HG03469 (cell line): ENCODE data around the gene DOP1B.
"Not testable (repeated sequence)": the region's sequence is repeated elsewhere in the genome, so short reads cannot be mapped to it uniquely, and the experiment has no call there.

ENCODE experiments used
- ATAC-seq: cut with Tn5 transposase; IDR thresholded peaks from one replicate; pipeline ENCODE4 v1.9.1; 2021; ENCODE audit warnings: mild to moderate bottlenecking, moderate library complexity, moderate number of reproducible peaks; ENCODE audit not compliant: unreplicated experiment

DOP1B gene

DNA sequence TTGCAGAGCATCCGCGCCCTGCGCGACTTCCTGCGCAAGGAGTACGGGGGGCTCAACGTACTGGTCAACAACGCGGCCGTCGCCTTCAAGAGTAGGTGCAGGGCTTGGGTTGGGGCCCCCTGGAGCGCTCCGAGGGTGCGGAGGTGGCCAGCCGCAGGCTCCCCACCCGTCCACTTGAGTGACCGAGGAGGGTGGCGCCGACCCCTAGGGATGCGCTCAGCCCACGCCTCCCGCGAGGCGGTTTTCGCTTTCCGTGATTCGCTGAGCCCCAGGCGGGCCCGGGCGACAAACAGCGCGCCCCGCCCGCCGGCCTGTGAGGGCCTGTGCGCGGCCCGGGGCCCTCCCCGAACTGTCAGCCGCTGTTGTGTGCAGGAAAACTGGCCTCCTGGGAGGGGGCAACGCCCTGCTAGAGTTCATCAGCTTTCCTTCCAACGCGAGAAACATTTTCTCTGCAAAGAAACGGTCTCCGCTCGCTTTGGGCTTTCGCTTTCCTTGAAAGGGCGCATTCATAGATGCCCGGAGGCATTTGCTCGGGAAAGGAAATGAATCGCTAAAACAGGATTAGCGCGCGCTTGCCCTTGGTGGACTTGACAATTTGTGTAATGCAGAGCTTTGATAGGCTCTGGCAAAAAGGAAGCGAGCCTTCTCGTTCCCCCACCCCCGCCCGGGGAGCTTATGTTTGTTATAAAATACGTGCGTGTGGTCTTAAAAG lies 21.1 kb upstream of the DOP1B start:
- ATAC-seq, result no peak

DNA sequence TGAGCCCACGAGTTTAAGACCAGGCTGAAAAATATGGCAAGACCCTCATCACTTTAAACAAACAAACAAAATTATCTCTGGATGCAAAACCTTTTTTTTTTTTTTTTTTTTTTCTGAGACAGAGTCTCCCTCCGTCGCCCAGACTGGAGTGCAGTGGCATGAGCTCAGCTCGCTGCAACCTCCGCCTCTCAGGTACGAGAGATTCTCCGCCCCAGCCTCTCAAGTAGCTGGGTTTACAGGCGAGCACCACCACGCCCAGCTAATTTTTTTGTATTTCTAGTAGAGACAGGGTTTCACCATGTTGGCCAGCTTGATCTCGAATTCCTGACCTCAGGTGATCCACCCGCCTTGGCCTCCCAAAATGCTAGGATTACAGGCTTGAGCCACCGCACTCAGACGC lies 16.8 kb upstream of the DOP1B start:
- not testable (repeated sequence) for ATAC-seq

DNA sequence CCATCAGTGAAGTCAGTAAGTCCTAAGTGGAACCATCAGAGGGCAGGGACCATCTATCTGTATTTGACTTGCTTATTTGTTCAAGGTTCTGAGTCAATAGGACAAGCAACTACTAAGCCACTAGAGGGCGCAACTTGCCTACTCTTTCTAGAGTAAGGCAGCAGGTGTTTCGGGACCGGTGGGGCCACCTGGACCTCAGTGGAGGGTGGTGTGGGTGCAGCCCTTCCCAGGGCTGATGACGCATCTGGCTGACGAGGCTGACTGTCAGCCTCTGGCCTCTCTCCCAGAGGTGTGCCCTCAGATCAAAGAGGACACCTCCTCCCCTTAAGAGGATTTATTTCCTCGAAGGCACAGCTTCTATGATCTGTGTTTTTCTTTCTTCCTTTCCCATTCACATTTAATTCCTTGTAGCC lies 15.1 kb upstream of the DOP1B start:
- peak; percentile 62 for ATAC-seq

DNA sequence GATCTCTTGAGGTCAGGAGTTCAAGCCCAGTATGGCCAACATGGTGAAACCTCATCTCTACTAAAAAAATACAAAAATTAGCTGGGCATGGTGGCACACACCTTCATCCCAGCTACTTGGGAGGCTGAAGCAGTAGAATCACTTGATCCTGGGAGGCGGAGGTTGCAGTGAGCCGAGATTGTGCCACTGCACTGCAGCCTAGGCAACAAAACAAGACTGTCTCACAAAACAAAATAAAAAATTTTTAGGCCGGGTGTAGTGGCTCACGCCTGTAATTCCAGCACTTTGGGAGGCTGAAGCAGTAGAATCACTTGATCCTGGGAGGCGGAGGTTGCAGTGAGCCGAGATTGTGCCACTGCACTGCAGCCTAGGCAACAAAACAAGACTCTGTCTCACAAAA lies 12.4 kb upstream of the DOP1B start:
- ATAC-seq, result not testable (repeated sequence)

DNA sequence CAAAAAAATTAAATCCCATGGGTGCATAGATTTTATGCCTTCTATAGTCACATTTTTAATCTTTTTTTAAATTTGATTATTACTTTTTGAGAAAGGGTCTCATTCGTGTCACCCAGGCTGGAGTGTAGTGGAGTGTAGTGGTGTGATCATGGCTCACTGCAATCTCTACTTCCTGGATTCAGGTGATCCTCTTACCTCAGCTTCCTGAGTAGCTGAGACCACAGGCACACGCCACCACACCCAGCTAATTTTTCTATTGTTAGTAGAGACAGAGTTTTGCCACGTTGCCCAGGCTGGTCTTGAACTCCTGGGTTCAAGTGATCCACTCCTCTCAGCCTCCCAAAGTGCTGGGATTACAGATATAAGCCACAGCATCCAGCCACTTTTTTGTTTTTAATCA lies 11.4 kb upstream of the DOP1B start:
- ATAC-seq, result no peak

DNA sequence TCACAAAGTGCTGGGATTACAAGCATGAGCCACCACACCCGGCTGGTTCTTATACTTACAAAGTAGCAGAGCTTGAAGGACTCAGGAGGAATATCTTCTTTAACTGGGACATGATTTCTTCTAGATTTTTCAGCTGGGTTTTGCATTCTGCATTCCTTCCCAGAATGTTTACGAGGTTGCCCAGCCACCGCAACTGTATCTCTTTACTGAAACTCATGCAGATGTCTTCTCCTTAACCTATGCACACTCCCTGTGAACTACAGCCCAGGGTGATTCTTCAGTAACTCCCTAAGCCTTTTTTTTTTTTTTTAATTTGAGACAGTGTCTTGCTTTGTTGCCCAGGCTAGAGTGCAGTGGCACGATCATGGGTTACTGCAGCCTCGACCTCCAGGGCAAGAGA lies 8.7 kb upstream of the DOP1B start:
- no peak for ATAC-seq

DNA sequence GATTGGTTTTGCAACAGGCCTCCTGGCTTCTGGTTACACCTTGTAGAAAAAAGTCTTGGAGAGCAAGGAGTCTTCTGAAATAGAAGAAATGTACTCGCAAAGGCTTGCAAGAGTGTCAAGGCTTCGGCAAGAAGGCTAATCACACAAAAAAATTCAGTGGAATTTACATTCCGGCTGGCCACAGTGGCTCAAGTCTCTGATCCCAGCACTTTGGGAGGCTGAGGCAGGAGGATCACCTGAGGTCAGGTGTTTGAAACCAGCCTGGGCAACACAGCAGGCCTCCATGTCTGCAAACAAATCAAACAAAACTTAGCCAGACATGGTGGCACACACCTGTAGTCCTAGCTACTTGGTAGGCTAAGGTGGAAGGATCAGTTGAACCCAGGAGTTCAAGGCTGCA lies 7.7 kb upstream of the DOP1B start:
- ATAC-seq, result no peak

DNA sequence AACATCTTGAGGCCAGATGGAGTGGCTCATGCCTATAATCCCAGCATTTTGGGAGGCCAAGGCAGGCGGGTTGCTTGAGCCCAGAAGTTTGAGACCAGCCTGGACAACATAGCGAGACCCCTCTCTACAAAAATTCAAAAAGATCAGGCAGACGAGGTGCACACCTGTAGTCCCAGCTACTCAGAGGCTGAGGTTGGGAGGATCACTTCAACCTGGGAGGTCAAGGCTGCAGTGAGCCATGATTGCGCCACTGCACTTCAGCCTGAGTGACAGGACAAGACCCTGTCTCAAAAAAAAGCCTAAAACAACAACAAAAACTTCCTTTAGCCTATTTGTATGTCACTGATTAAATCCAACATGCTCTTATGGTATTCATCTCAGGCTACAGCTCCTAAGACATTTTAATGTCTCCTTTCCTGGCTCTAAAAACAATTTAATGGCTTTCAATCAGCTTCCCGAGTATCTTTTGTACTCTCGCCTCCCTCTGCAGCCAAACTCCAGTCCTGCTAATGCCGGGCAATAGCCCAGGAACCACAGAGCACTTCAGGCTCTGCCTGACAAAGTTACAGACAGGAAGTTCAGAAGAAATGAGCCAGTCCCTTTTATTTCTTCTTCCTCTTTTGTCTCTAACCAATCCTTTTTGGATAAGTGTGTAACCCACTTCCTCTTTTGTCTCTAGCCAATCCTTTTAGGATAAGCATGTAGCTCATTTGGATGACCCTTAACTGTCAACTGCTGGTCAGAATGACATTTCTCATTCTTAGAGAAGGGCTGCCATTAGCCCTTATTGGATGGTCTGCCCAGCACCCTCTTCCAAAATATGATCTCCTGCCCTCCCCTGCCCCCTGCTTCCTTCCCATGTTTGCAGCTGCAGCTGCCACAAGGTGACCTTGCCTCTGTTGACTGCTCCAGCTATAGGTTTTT lies 6.6 kb upstream of the DOP1B start:
- peak; percentile 63 for ATAC-seq

DNA sequence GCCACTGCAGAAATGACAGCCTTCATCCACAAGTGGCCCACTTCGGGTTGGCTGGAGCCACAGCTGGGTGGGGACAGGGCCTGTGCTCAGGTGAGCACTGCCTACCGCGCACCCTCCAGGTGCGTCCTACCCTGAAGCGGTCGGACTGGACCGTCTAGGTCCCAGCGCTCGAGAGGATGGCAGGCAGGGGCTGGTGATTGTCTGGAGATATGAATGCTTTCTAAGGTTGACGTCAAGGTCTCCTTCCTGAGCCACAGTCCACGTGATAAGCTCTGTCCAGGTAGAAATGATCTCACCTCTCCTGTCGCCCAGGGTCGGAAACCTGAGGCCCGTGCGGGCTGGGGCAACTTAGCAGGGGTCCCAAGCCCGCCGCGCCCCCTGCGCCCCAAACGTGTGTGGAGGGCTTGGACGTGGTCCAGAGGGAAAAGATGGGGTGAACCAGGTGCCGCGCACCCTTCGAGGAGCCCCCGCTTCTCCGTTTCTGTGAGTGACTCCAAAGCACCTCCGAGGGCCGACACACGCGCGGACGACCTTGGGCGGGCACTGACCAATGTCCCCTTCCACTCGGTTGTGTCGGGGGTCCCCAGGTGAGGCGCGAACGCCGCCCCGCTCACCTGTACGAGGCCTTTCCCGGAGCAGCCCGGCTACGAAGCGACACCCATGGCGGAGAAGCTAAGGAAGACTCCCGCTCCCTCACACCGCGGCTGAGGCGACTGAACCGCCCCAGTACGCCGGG lies 853 bp upstream of the DOP1B start:
- ATAC-seq, result no peak

DNA sequence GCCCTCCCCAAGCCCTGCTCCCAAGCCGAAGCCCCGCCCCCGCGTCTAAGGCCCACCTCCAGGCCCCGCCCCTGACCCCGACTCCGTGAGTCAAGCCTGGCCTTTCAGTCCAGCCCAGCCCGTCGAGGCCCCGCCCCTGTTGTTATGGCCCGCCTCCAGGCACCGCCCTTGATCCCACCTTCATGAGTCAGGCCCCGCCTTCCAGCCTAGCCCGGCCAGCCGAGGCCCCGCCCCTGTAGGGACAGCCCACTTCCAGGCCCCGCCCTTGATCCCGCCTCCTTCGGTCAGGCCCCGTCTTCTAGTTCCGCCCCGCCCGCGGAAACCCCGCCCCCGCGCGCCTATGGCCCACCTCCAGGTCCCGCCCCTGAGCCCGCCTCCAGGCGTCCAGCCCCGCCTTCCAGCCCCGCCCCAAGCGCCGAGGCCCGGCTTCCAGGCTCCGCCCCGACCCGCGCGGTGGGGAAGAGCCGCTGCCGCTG lies 247 bp upstream of the DOP1B start:
- ATAC-seq, result peak; percentile 75

DNA sequence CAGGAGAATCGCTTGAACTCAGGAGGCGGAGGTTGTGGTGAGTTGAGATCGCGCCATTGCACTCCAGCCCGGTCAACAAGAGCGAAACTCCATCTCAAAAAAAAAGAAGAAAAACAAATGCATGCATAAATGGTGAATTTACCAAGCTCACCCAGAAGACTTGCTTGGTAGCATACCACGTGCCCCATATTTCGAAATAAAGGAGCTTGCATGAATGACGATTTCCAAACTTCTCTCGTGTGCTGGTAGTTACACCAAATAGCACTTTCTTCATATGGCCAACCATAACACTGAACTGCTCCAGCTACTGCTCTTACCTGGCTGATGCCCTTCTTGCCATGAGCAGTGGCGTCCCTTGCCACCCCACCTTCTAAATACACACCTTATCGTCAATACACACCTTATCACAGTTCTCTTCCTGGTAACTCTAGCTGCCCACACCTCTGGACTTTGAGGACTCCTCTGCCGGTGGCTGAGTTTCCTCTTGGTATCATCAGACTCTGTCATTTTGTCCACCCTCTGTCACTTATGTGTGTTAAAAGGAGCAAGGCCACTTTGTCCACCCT lies 2.8 kb downstream of the DOP1B start:
- ATAC-seq, result no peak

DNA sequence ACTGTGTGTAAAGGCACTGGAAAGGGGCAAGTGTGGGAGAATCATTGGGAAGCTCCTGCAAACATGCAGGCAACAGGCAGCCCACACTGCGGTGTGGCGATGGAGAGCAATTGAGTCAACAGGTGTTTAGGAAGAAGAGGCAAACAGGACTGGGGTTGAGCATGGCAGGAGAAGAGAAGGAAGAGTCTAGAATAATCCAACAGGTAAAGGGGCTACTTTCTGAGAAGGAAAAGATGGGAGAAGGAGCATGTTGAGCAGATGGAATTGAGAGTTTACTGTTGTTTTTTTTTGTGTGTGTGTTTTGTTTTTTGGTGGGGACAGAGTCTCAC lies 4.2 kb downstream of the DOP1B start:
- ATAC-seq, result no peak

DNA sequence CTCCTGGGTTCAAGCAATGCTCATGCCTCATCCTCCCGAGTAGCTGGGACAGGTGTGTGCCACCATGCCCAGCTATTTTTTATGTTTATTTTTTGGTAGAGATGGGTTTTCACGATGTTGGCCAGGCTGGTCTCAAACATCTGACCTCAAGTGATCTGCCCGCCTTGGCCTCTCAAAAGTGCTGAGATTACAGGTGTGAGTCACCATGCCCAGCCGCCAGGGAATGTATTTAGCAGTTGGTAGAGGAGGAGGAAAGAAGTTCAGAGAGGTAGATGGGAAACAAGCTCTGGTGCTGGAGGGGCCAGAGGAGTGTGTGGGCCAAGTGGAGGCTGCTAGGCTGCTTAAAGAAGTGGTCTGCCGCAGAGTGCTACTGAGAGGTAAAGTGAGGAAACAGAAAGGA lies 6.0 kb downstream of the DOP1B start:
- ATAC-seq, result no peak

DNA sequence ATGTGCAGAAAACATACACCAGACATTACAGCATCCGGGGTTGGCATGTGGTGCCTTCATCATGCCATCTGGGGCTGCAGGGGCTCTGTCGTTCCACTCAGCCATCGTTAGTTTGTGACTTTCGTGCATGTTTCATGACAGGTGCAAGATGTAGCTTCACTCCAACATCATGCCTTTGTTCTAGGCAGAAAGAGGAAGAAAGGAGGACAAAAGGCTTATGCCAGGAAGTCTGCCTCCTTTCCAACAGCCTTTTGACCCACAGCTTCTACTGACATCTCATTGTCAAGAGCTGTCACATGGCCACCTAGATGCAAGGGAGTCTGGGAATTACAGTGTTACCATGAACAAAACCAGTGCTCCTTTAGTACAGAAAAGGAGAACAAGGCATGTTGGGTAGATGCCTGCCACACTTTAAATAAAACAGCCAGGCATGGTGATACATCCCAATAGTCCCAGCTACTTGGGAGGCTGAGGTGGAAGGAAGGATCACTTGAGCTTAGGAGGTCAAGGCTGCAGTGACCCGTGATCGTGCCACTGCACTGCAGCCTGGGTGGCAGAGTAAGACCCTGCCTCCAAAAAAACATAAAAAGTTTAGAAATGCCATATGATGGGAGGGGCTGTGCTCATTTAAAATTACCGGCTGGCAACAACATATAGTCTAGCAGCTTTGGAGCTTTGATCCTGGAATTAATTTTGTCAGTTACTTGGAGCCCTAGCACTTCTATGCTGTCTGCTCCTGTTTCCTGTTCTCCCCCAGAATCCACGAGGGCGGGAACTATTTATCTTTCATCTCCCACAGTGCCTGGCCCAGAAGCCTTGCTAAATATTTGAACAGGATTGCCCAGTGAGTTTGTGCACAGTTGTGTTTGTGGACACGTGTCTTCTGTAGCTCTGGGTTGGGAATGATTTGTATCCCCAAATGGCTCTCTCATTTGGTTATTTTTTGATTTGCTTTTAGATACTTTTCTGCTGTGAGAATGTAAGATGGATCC lies 7.4 kb downstream of the DOP1B start:
- no peak for ATAC-seq

DNA sequence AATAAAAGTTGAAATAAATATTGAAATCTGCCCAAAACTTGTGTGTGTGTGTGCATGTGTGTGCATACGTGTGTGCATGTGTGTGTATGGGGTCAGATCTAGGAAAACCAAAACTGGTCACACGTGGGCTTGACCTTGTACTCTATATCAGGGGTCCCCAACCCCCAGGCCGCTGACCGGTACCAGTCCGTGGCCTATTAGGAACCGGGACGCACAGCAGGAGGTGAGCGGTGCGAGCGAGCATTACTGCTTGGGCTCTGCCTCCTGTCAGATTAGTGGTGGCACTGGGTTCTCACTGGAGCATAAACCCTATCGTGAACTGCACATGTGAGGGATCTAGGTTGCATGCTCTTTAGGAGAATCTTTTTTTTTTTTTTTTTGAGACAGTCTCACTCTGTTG lies 8.7 kb downstream of the DOP1B start:
- no peak for ATAC-seq

DNA sequence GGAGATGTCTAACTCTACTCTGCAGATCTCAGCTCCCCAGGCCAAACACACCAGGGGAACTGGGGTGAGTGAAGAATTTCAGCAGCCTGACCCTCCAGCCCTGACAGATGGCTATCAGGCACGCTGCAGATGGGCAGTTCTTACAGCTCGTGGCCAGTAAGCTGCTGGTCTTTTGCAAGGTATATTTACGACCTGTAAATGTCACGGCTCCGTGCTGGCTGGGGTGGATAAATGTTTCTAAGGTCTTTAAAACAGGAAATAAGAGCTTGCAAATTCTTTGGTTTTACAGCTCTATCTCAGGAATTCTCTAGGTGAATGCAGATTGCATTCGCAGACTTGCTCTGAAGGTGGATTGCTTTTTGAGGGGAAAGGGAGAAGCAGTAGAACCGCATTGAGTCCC lies 10.1 kb downstream of the DOP1B start:
- ATAC-seq, result no peak

DNA sequence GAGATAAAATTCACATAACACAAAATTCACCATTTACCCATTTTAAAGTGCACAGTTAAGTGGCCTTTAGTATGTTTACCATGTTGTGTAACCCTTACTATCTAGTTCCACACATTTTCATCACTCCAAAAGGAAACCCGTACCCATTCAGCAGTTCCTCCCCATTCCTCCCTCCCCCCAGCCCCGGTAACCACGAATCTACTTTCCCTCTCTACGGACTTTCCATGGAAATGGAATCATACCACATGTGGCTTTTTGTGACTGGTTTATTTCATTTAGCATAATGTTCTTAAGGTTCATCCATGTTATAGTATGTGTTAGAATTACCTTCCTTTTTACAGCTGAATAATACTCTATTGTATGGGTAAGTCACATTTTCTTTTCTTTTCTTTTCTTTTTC lies 10.9 kb downstream of the DOP1B start:
- no peak for ATAC-seq

DNA sequence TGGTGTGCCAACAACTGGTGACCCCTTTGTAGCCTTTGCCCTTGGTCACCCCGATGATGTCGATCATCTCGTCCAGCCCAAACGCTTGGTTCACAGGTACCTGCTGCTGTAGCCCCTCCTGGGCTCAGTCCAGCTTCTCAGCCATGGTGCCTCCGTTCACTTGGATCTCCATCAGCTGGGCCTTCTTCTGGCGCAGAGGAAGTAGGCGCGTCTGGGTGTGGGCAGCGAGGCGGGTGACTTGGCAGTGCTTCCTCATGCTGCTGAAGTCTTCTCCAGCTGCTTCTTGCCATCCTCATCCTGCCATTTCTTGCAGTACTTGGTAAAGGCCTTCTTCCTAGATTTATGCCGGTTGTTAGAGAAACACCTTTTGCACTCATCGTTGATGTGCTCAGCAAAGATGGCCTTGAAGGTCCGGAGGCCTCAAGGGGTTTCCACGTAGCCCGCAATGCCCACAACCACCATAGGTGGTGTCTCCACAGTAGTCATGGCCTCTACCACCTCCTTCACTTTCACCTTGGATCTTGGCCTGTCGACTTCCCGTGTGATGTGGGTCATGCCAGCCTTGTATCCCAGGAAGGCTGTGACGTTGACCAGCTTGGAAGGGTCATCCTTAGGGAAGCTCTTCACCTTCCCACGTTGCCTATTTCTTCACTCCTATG lies 13.0 kb downstream of the DOP1B start:
- ATAC-seq, result no peak

DNA sequence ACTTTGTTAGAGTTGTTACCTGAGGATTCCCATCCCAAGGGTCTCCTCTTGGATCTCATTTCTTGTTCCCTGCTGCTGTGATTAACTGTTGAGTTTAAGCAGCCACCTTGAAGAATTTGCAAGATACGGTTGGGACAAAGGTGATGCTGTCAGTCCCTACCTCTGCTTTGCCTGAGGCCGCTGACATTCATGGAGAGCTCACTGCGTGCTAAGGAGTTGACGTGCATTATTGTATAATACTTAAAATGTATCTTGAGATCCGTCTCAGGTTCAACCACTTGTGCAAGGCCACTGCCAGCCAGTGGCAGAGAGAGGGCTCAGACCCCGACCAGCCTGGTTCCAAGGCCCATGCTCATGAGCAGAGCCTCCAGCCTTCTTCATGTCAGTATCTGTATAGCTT lies 14.2 kb downstream of the DOP1B start:
- no peak for ATAC-seq

DNA sequence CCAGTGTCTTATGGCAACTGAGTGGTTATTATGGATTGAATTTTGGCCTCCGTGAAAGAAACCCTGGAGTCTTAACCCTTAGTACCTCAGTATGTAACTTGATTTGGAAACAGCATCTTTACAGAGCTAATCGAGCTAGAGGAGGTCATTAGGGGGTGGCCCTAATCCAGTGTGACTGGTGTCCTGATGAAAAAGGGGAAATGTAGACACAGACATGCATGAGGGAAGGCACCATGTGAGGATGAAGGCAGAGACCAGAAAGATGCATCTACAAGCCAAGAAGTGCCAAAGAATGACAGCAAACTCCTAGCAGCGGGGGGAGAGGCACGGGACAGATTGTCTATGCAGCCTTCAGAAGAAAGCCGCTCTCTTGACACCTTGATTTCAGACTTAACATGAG lies 14.7 kb downstream of the DOP1B start:
- no peak for ATAC-seq
